HL-60 (cell line): ENCODE results near the gene SOBP.

Experiments
- DNase-seq, 2 experiments: peaks; one replicate each; pipeline ENCODE4 v3.0.0-alpha.2; 2010 to 2020; ENCODE audit warnings: low read depth in 1 of 2, low spot score in 1 of 2
- H3K27ac ChIP-seq: fragments of 250-450 bp; sonication (Bioruptor Pico); replicated peaks from 2 replicates; pipeline ENCODE4 v1.5.1; 2020; ENCODE audit warnings: mild to moderate bottlenecking, moderate library complexity
- H3K27me3 ChIP-seq: fragments of 250-450 bp; sonication (Bioruptor Pico); 2 replicates; pipeline ENCODE4 v1.5.1; 2021; ENCODE audit warnings: mild to moderate bottlenecking, moderate library complexity; ENCODE audit not compliant: insufficient read depth, poor library complexity, severe bottlenecking
- H3K4me3 ChIP-seq: replicated peaks from 2 replicates; pipeline ENCODE4 v1.5.1; 2011; ENCODE audit warnings: mild to moderate bottlenecking, control low read depth, low read length; ENCODE audit not compliant: insufficient read depth
- CTCF ChIP-seq: IDR thresholded peaks from one replicate; pipeline ENCODE4 v1.5.1; 2011; ENCODE audit warnings: low read length, control low read depth, inconsistent platforms; ENCODE audit not compliant: insufficient read depth
- GABPA ChIP-seq: IDR thresholded peaks from 2 replicates; pipeline ENCODE4 v1.6.1; 2012; ENCODE audit warnings: low read depth
- POLR2AphosphoS5 ChIP-seq: IDR thresholded peaks from 2 replicates; pipeline ENCODE4 v1.6.1; 2012; ENCODE audit warnings: low read depth
- REST ChIP-seq: IDR thresholded peaks from 2 replicates; pipeline ENCODE4 v1.6.1; 2012; ENCODE audit warnings: low read depth; ENCODE audit not compliant: insufficient replicate concordance
- SPI1 ChIP-seq: IDR thresholded peaks from 2 replicates; pipeline ENCODE4 v1.6.1; 2012; ENCODE audit warnings: low read depth, mild to moderate bottlenecking, borderline replicate concordance

SOBP gene

GRCh38 chr6:107655864-107656263 is 165.9 kb downstream of the SOBP start:
- no peak for TF ChIP-seq GABPA
- TF ChIP-seq REST = no peak
- no peak for TF ChIP-seq CTCF
- no peak for TF ChIP-seq SPI1
- no peak for TF ChIP-seq POLR2AphosphoS5
- DNase-seq = no peak
- no peak overlapping the region for H3K4me3 ChIP-seq
- H3K27ac ChIP-seq = no peak overlapping the region
- H3K27me3 ChIP-seq = no peaks in the 10 kb centered on the region

GRCh38 chr6:107656401-107656800 is 166.5 kb downstream of the SOBP start:
- no peak for DNase-seq
- Histone ChIP-seq H3K27ac (no peak overlapping the region), H3K4me3 (no peak overlapping the region), H3K27me3 (no peaks in the 10 kb centered on the region)
- TF ChIP-seq CTCF (no peak), POLR2AphosphoS5 (no peak), SPI1 (peak; percentile 31; the same call in 1 of the 2 replicates)

- H3K4me3 ChIP-seq = no peak overlapping the region
- no peaks in the 10 kb centered on the region for H3K27me3 ChIP-seq
- TF ChIP-seq GABPA = no peak
- TF ChIP-seq CTCF = no peak
- no peak for TF ChIP-seq REST
- no peak for TF ChIP-seq SPI1
- no peak for TF ChIP-seq POLR2AphosphoS5
- no peak overlapping the region for H3K27ac ChIP-seq
- DNase-seq = no peak
Measured at GRCh38 chr6:107656883-107657282, 167.0 kb downstream of the SOBP start.

- no peak for TF ChIP-seq POLR2AphosphoS5
- no peak for TF ChIP-seq REST
- no peak for TF ChIP-seq SPI1
- no peak for TF ChIP-seq GABPA
- TF ChIP-seq CTCF = no peak
- H3K27me3 ChIP-seq = no peaks in the 10 kb centered on the region
- no peak for DNase-seq
- no peak overlapping the region for H3K27ac ChIP-seq
- no peak overlapping the region for H3K4me3 ChIP-seq
Measured at GRCh38 chr6:107657373-107657754, 167.4 kb downstream of the SOBP start.
